Measurements from ENCODE around the gene NME7.

Gene NME7

DNA sequence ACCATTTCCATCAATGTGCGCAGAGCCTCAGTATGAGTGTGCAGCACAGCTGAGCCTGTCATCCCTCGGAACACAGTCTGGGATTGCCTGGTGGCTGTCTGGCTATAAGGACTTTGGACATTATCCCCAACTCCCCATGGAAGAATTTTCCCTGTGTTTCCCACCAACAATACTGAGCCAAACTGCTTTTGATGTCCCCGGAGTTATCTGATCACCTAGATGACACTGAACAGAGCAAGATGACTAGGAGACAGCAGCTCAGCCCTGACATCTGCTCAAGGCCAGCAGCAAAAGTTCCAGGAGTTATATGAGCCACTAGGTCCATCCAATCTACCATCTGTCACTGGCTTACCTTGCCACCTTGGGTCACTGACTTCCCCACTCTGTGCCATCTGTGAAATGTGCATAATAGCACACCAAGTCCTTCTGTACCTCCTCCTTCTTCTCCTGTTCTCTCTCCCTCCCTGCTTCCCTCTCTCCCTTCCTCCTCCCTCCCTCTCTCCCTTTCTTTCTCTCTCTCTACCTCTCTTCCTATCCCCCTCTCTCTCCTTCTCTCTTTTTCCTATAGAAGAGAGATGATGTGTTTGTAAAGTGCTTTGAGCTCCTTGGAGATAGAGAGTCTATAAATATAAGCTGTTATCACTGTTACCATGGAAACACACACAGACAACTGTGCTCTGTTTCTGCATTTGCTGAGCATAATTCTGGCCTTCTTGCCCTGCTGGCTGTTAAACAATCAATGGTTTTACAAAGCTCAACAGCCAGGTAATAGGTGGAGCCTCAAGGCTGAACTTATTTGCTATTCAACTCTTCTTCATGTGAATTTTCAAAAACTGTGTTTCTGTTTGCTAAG, 280.8 kb downstream of the NME7 start:
- Mint-ChIP-seq H3K4me1 (ENCODE audit: low read depth in 2 of 2) (peaks cover 11 to 14% of the 10 kb centered on the region in 2 donors), H3K36me3 (ENCODE audit: insufficient read depth) (no peaks in the 10 kb centered on the region), H3K27ac (peak overlapping the region in 1 of 2 donors; percentile 44), H3K27me3 (peaks cover 0 to 5% of the 10 kb centered on the region in 2 donors), H3K4me3 (no peak overlapping the region), H3K9me3 (no peaks in the 10 kb centered on the region)
- peak; percentile 43 for ATAC-seq (replicated peaks)
- DNase-seq, result no peak

DNA sequence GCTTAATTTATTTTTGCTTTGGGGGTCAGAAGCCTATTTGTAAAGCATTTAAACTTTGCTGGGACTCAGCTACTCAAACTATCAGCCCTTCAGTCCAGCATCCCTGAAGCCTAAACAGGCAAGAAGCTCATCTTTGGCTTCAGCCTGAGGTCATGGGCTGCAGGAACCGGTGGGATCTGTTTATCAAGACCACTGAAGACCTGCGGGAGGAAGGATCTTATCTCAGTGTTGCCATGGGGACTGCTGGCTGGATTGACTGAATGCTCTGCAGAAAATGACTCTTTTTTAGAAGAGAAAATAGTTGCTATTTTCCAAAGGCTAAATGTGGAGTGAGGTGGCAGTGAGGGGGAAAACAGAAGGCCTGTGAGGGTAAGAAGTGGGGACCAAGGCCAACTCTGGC, 281.7 kb downstream of the NME7 start:
- H3K36me3 Mint-ChIP-seq (ENCODE audit: insufficient read depth), result no peaks in the 10 kb centered on the region

More for the DNA sequence above, 281.7 kb downstream of the NME7 start:
- peaks cover 0 to 5% of the 10 kb centered on the region in 2 donors for H3K27me3 Mint-ChIP-seq
- no peaks in the 10 kb centered on the region for H3K9me3 Mint-ChIP-seq
- H3K4me1 Mint-ChIP-seq (ENCODE audit: low read depth in 2 of 2), result peaks cover 11 to 14% of the 10 kb centered on the region in 2 donors
- no peak for DNase-seq
- H3K4me3 Mint-ChIP-seq, result no peak overlapping the region
- no peak for ATAC-seq (replicated peaks)
- H3K27ac Mint-ChIP-seq, result no peak overlapping the region

Data from effector memory CD8-positive, alpha-beta T cell (primary cell).